Measurements from ENCODE around the gene PI4K2B. TPM values are rescaled to one million over a fixed set of nuclear protein-coding genes. Genes with fewer than 3 reads are reported as not detected.
"Not testable (repeated sequence)": the region's sequence is repeated elsewhere in the genome, so short reads cannot be mapped to it uniquely, and the experiment has no call there.

PI4K2B gene
- total RNA-seq, 1 donor from 2014 or later = 10.7 TPM

DNA sequence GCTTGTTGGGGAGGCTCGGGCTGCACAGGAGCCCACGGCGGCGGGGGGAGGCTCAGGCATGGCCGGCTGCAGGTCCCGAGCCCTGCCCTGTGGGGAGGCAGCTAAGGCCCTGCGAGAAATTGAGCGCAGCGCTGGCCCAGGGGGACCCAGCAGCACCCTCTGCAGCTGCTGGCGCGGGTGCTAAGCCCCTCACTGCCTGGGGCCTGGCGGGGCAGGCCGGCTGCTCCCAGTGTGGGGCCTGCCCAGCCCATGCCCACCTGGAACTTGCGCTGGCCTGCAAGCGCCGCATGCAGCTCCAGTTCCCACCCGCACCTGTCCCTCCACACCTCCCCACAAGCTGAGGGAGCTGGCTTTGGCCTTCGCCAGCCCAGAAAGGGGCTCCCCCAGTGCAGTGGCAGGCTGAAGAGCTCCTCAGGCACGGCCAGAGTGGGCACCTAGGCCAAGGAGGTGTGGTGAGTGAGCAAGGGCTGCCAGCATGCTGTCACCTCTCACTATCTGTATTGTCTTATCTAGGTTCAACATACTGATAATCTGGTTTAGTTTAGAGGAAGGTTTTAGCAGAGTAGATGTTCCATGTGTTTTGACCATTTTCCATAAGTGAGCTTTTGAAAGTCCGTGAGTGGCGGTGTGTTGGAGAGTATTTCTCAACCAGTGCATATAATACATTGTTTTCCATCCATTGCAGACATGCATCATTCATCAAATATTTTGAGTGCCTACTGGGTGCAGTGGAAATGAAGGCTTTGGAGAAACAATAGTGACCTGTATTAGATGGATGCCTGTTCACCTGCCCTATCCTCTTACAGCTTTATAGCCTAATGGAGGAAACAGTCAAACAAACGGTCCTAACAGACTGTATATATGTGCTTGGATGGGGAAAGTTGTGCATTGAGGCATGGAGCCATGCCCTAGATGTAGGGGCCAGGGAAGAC lies 13.1 kb downstream of the PI4K2B start:
- Mint-ChIP-seq H3K36me3 (ENCODE audit: low read depth) (peaks cover 34% of the 10 kb centered on the region), H3K27me3 (ENCODE audit: low read depth) (no peaks in the 10 kb centered on the region), H3K4me3 (no peak overlapping the region), H3K9me3 (peaks cover 19% of the 10 kb centered on the region), H3K27ac (ENCODE audit: unreplicated experiment) (no peak overlapping the region), H3K4me1 (no peaks in the 10 kb centered on the region)
- no peak for DNase-seq (ENCODE audit: low read depth, low spot score)
- TF ChIP-seq, protein P1, sequence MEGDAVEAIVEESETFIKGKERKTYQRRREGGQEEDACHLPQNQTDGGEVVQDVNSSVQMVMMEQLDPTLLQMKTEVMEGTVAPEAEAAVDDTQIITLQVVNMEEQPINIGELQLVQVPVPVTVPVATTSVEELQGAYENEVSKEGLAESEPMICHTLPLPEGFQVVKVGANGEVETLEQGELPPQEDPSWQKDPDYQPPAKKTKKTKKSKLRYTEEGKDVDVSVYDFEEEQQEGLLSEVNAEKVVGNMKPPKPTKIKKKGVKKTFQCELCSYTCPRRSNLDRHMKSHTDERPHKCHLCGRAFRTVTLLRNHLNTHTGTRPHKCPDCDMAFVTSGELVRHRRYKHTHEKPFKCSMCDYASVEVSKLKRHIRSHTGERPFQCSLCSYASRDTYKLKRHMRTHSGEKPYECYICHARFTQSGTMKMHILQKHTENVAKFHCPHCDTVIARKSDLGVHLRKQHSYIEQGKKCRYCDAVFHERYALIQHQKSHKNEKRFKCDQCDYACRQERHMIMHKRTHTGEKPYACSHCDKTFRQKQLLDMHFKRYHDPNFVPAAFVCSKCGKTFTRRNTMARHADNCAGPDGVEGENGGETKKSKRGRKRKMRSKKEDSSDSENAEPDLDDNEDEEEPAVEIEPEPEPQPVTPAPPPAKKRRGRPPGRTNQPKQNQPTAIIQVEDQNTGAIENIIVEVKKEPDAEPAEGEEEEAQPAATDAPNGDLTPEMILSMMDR (conservative IDR thresholded peaks at IDR 0.05) = no peak

DNA sequence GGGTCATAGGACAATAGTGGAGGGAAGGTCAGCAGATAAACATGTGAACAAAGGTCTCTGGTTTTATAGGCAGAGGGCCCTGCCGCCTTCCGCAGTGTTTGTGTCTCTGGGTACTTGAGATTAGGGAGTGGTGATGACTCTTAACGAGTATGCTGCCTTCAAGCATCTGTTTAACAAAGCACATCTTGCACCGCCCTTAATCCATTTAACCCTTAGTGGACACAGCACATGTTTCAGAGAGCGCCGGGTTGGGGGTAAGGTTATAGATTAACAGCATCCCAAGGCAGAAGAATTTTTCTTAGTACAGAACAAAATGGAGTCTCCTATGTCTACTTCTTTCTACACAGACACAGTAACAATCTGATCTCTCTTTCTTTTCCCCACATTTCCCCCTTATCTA lies 15.0 kb downstream of the PI4K2B start:
- H3K27me3 Mint-ChIP-seq (ENCODE audit: low read depth); H3K27ac Mint-ChIP-seq (ENCODE audit: unreplicated experiment); DNase-seq (ENCODE audit: low read depth, low spot score); H3K4me1 Mint-ChIP-seq; H3K4me3 Mint-ChIP-seq: not testable (repeated sequence)
- Mint-ChIP-seq H3K36me3 (ENCODE audit: low read depth) (peaks cover 29% of the 10 kb centered on the region), H3K9me3 (peaks cover 19% of the 10 kb centered on the region)

DNA sequence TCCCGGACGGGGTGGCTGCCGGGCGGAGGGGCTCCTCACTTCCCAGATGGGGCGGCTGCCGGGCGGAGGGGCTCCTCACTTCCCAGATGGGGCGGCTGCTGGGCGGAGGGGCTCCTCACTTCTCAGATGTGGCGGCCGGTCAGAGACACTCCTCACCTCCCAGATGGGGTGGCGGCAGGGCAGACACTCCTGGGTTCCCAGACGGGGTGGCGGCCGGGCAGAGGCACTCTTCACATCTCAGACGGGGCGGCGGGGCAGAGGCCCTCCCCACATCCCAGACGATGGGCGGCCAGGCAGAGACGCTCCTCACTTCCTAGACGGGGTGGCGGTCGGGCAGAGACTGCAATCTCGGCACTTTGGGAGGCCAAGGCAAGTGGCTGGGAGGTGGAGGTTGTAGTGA lies 15.7 kb downstream of the PI4K2B start:
- not testable (repeated sequence) for H3K27me3 Mint-ChIP-seq (ENCODE audit: low read depth); H3K27ac Mint-ChIP-seq (ENCODE audit: unreplicated experiment); H3K4me1 Mint-ChIP-seq; DNase-seq (ENCODE audit: low read depth, low spot score); H3K4me3 Mint-ChIP-seq
- H3K36me3 Mint-ChIP-seq (ENCODE audit: low read depth) = peaks cover 23% of the 10 kb centered on the region
- peaks cover 17% of the 10 kb centered on the region for H3K9me3 Mint-ChIP-seq

DNA sequence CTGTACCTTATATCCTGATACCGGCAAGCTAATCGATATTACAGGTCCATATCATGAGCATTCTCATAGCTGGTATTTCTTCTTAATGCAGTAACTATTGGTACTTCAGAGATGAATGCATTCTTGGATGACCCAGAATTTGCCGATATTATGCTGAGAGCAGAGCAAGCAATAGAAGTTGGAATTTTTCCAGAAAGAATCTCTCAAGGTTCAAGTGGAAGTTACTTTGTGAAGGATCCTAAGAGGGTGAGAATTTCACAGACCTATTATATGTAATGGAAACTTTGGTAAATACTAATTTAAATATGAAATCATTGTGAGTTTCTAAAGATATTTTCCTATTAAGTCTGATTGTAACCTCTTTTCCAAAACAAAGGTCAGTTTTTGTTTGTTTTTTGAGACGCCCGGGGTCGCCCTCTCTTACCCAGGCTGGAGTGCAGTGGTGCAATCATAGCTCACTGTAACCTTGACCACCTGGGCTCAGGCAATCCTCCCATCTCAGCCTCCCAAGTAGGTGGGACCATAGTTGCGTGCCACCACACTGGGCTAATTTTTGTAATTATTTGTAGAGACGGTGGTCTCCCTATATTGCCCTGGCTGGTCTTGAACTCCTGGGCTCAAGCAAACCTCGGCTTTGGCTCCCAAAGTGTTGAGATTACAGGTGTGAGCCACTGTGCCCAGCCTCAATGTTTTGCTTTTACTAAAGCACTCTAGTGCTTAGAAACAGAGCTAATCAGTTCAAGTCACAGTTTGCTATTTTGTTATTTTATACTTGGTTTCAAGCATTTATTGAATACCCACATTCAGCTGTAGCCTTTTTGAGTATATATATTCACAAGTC lies 18.6 kb downstream of the PI4K2B start:
- Mint-ChIP-seq H3K36me3 (ENCODE audit: low read depth) (peaks cover 6% of the 10 kb centered on the region), H3K4me3 (no peak overlapping the region), H3K4me1 (no peaks in the 10 kb centered on the region), H3K27me3 (ENCODE audit: low read depth) (no peaks in the 10 kb centered on the region), H3K9me3 (peaks cover 8% of the 10 kb centered on the region), H3K27ac (ENCODE audit: unreplicated experiment) (no peak overlapping the region)
- DNase-seq (ENCODE audit: low read depth, low spot score) = no peak
- TF ChIP-seq, protein P1 (conservative IDR thresholded peaks at IDR 0.05) = no peak

DNA sequence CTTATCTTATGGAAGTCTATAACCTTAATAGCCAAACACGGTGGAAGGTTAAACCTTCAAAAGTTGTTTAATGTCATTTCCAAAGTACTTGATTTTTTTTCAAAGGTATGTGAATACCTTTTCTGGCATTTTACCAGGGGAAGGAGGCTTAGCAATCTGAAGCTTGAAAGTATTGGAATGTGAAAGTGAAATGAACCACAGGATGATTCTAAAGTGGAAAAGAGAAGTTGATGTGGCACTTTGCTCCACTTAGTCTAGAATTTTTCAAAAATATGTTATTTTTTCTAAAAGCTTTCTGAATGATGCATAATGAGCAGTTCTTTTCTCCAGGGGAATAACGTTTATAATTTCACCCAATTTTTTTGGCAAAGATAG lies 19.2 kb downstream of the PI4K2B start:
- peaks cover 6% of the 10 kb centered on the region for H3K36me3 Mint-ChIP-seq (ENCODE audit: low read depth)
- H3K4me1 Mint-ChIP-seq = no peaks in the 10 kb centered on the region
- no peak overlapping the region for H3K4me3 Mint-ChIP-seq
- H3K27me3 Mint-ChIP-seq (ENCODE audit: low read depth) = no peaks in the 10 kb centered on the region
- DNase-seq (ENCODE audit: low read depth, low spot score) = no peak
- peaks cover 6% of the 10 kb centered on the region for H3K9me3 Mint-ChIP-seq
- no peak overlapping the region for H3K27ac Mint-ChIP-seq (ENCODE audit: unreplicated experiment)
- TF ChIP-seq, protein P1 (conservative IDR thresholded peaks at IDR 0.05) = no peak

DNA sequence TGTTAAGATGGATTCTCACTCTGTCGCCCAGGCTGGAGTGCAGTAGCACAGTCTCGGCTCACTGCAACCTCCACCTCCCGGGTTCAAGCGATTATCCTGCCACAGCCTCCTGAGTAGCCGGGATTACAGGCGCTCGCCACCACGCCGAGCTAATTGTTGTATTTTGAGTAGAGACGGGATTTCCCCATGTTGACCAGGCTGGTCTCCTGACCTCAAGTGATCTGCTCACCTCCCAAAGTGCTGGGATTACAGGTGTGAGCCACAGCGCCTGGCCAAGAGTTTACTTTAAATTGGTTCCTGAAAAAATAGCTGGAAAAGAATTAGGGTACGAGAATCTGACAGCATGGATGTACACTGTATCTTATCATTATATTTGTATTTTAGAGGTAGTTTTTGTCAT lies 20.0 kb downstream of the PI4K2B start:
- not testable (repeated sequence) for H3K27ac Mint-ChIP-seq (ENCODE audit: unreplicated experiment); H3K36me3 Mint-ChIP-seq (ENCODE audit: low read depth); DNase-seq (ENCODE audit: low read depth, low spot score); H3K27me3 Mint-ChIP-seq (ENCODE audit: low read depth); H3K4me3 Mint-ChIP-seq; H3K9me3 Mint-ChIP-seq; H3K4me1 Mint-ChIP-seq
